22Rv1 (cell line): ENCODE results near the gene FAM161B.
"Not testable (repeated sequence)": the region's sequence is repeated elsewhere in the genome, so short reads cannot be mapped to it uniquely, and the experiment has no call there.

Experiments
- H3K27ac ChIP-seq: fragments of 450-650 bp; 2 replicates; pipeline ENCODE4 v1.5.1; 2017
- CTCF ChIP-seq: fragments of 450-650 bp; IDR thresholded peaks from 2 replicates; pipeline ENCODE4 v1.5.1; 2017; ENCODE audit warnings: mild to moderate bottlenecking
- ZFX ChIP-seq: fragments of 450-650 bp; IDR thresholded peaks from 2 replicates; pipeline ENCODE4 v1.6.1; 2017; ENCODE audit warnings: antibody characterized with exemption, borderline replicate concordance

Gene FAM161B

GRCh38 chr14:73949752-73950734 lies at the start of gene FAM161B, which contains the start of gene COQ6:
Gene FAM161B (minus strand): TSS chr14:73950094. CDS start chr14:73950026, 68 bp downstream.
Gene COQ6 (plus strand): TSS chr14:73950302. CDS start chr14:73950333, 31 bp downstream.
- TF ChIP-seq ZFX (no peak), CTCF (0 out of 2 replicates have a peak, but pooled peaks have one; percentile 6)
- H3K27ac ChIP-seq: peak within 1 kb of the TSS; percentile 86

- TF ChIP-seq CTCF: no peak
- H3K27ac ChIP-seq: peak overlapping the region; percentile 62
These were observed 48.8 kb upstream of the FAM161B start for GRCh38 chr14:73998726-73999125.

GRCh38 chr14:73997944-73998447 lies 48.1 kb upstream of the FAM161B start:
- no peak for TF ChIP-seq ZFX
- TF ChIP-seq CTCF: no peak
- H3K27ac ChIP-seq: peak overlapping the region; percentile 62

- peak overlapping the region; percentile 62 for H3K27ac ChIP-seq
- TF ChIP-seq ZFX: no peak
- TF ChIP-seq CTCF: no peak
These were observed 47.4 kb upstream of the FAM161B start for GRCh38 chr14:73997108-73997943.

- H3K27ac ChIP-seq: peak overlapping the region; percentile 62
- TF ChIP-seq ZFX (no peak), CTCF (no peak)
These were observed 46.8 kb upstream of the FAM161B start for GRCh38 chr14:73996731-73997107.

- no peak for TF ChIP-seq ZFX
- no peak for TF ChIP-seq CTCF
- no peak overlapping the region for H3K27ac ChIP-seq
These were observed 46.1 kb upstream of the FAM161B start for GRCh38 chr14:73995977-73996378.

- H3K27ac ChIP-seq: not testable (repeated sequence)
These were observed 45.0 kb upstream of the FAM161B start for GRCh38 chr14:73994926-73995325.
